GM19468 (cell line): Measurements from ENCODE around the gene SCARF2.
"Not testable (repeated sequence)": the region's sequence is repeated elsewhere in the genome, so short reads cannot be mapped to it uniquely, and the experiment has no call there.

Experiments used
- ATAC-seq: cut with Tn5 transposase; IDR thresholded peaks from one replicate; pipeline ENCODE4 v1.9.1; 2021; ENCODE audit warnings: mild to moderate bottlenecking, moderate library complexity, moderate number of reproducible peaks; ENCODE audit not compliant: unreplicated experiment; ENCODE audit errors: extremely low read depth

Gene SCARF2

DNA sequence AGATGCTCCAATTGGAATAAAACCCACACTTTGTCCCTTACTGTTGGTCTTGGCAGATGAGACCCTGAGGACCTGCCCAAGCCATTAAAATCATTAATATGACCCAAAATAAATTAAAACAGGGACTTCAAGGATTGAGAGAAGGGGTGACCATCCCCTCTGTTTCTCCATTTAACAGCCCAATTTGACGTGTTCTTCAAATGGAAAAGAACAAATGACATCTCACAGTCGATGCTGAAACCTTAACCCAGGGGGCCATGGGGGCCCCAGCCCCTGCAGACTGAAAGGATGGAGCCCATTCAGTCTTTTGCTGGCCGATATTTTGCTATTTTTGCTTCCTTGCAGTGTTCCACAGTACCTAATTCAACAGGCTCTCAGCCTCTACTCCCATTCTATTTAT is 23.2 kb downstream of the SCARF2 start:
- ATAC-seq: no peak

DNA sequence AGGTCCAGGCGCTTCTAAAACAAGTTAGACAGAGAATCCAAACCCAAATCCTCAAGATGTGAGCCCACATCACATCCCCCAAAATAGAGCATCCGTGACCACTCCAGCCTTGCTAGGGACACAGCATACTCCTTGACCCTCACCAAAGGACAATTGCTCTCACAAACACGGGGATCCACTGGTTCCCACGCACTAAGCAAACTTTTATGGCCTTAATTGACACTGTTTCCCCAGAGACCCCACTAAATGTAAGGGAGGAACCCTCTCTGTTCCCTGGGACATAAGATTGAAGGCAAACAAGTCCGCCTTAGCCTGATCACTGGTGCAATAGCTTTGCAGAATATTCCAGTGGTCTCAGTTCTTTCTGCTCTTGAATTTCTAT is 23.6 kb downstream of the SCARF2 start:
- ATAC-seq: no peak

GRCh38 chr22:20413217-20414058 is 24.2 kb downstream of the SCARF2 start:
- ATAC-seq: no peak

DNA sequence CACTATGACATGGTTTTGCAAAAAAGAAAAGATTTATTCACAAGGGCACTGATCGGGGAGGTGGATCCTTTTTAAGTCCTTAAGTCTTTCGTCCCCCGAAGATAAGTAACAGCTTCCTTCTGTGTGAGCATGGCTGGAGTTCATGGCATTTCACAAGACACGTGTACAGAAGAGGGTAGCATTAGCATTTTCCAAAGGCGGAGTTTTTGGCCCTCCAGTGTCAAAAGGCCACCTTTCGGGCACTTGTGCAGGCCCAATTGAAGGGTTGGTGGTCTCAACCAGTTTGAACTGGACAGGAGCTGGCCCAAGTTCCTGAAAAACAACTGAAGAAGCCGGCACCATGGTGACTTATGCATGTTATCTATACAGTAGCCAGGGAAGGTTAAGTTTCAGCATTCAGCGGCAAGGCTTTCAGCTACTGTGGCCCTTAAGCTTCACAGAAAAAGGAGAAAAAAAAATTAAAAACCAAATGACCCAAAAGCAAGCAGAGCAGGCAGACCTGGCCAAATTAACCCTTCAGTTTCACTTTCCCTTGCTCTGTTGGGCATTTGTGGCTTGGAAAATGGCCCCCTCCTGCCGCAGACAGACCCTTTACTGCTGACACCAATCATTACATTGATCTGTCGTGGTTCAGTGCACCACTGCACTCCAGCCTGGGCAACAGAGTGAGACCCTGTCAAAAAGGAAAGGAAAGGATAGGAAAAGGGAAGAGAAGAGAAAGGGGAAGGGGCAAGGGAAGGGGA is 25.0 kb downstream of the SCARF2 start:
- no peak for ATAC-seq

- ATAC-seq: not testable (repeated sequence)
Measured at GRCh38 chr22:20409385-20409784, 28.2 kb downstream of the SCARF2 start.

DNA sequence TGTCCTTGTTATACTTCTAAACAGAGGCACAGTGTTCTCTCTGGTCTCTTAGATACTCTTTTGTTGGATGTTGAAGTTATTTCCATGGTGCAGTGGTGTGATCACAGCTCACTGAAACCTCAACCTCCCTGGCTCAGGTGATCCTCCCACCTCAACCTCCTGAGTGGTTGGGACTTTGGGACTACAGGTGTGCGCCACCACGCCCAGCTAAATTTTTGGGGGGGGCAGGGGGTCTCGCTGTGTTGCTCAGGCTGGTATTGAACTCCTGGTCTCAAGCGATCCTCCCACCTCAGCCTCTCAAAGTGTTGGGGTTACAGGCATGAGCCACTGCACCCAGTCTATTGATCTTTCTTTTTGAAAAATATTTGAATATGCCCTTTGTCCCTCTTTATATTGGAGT is 28.7 kb downstream of the SCARF2 start:
- no peak for ATAC-seq

GRCh38 chr22:20407829-20408228 is 29.8 kb downstream of the SCARF2 start:
- ATAC-seq: no peak

DNA sequence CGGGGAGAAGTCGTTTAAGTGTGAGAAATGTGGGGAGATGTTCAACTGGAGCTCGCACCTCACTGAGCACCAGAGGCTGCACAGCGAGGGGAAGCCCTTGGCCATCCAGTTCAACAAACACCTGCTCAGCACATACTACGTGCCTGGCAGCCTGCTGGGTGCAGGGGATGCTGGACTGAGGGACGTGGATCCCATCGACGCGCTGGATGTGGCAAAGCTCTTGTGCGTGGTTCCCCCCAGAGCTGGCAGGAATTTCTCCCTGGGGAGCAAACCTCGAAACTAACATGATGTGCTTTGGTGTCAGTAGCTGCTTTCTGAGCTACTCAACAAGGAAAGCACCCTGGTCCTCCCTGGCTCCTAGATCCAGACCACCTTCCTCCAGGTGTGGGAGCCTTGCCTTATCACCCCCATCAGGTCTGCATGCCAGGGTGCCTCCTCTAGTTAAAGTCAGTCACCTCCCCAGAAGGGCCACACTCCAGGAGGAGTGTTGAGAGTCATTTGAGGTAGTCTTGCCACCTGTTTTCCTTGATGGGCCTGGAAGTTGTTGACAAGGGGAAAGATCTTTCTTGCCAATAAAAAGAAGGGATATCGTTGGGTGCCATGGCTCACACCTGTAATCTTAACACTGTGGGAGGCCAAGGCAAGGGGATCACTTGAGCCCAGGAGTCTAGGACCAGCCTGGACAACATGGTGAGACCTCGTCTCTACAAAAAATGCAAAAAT is 30.8 kb downstream of the SCARF2 start:
- no peak for ATAC-seq

GRCh38 chr22:20405931-20406685 is 31.5 kb downstream of the SCARF2 start:
- no peak for ATAC-seq

- ATAC-seq: no peak
Measured at GRCh38 chr22:20405291-20405930, 32.2 kb downstream of the SCARF2 start.

- ATAC-seq: no peak
Measured at GRCh38 chr22:20404881-20405280, 32.7 kb downstream of the SCARF2 start.

- ATAC-seq: no peak
Measured at GRCh38 chr22:20403779-20404140, 33.9 kb downstream of the SCARF2 start.

DNA sequence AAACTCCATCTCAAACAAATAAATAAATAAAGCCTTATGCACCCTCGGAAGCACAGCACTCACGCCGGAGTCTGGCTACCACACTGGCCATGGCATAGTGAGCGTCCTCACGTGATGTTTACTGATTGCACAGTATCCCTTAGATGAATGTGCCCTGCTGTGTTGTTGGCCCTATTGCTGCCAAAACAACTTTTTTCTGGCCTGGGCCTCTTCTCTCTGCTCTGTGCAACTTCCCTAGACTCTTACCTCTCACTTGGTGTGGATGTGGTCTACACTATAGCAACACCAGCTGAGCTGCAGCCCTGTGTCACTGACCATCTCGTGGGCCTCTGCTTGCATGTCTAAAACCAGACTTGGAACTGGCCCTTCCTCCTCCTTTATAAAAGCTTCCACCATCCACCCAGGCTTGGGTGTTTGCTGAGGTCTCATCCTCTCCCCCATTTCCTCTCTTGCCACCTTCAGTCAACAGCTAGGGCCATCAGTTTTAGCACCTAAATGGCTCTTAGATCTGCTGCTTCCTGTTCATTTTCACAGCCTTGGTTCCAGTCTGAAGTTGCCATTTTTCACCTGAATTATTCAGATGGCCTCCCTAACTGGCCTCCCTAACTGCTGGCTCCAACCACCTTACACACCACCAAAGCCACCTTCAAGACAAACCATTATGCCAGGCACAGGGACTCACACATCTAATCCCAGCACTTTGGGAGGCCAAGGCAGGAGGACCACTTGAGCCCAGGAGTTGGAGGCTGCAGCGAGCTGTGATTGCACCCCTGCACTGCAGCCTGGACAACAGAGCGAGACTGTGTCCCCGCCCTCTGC is 34.5 kb downstream of the SCARF2 start:
- no peak for ATAC-seq

DNA sequence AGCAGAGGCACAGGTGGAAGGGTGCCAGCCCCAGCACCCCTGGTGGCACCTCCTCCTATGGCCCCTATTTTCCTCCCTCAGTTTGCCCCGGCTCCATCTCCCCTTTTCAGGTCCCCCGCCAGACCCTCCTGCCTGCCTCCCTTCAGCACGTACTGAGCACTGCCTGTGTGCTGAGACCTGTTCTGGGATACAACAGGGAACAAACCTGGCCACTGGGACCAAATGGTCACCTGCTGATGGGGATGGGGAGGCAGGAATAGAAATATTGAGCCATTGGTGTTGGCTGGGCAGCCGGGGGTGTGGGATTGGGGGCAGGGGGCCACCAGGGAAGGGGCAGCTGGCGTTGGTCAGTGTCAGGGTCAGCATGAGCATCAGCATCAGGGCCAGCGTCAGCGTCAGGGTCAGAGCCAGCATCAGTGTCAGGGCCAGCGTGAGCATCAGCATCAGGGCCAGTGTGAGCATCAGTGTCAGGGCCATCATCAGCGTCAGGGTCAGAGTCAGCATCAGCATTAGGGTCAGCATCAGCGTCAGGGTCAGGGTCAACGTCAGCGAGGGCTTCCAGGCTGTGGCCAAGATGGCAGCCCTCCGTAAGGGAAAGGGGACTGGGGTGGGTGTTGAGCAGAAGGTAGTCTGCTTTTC is 36.1 kb downstream of the SCARF2 start:
- ATAC-seq: no peak

DNA sequence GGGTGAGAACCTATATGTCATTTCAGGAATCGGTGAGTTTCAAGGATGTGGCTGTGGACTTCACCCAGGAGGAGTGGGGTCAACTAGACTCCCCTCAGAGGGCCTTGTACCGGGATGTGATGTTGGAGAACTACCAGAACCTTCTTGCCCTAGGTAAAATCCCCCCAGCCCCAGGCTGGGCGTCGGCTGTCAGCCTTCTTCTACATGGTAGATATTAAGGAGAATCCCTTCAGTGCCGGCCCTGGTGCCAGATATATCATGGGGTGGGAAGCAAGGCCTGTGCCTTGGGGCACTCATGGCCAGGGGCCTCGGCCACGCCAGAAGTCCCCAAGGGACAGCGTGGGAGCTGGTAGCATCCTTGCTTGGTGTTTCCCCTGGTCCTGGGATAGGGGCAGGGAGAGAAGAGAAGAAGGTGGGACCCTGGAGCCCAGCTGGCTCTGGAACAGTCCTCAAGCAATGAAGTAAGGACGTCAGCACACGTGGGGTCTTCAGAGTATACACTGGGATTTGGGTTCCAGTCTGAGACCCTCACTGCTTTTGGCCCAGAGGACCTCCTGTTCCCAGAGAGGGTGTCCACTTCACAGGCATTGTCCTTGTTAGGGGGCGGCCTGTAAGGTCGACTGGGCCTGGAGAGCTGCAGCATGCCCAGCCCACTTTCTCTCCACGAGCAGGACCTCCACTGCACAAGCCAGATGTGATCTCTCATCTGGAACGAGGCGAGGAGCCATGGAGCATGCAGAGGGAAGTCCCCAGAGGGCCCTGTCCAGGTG is 36.8 kb downstream of the SCARF2 start:
- ATAC-seq: no peak

- ATAC-seq: no peak
Measured at GRCh38 chr22:20399866-20400605, 37.6 kb downstream of the SCARF2 start.

GRCh38 chr22:20398420-20398819 is 39.2 kb downstream of the SCARF2 start:
- no peak for ATAC-seq
